Neutrophil (primary cell): ENCODE results near the gene ZNF629.

ENCODE experiments used
- H3K27ac ChIP-seq: fragments of 200-600 bp; sonication (generic); 2 replicates; pipeline ENCODE4 v1.5.1; 2016; ENCODE audit warnings: mild to moderate bottlenecking, moderate library complexity
- H3K27me3 ChIP-seq: fragments of 200-600 bp; sonication (generic); 2 replicates; pipeline ENCODE4 v1.6.0; 2016; ENCODE audit warnings: mild to moderate bottlenecking
- H3K36me3 ChIP-seq: fragments of 200-600 bp; sonication (generic); 2 replicates; pipeline ENCODE4 v1.5.1; 2017
- H3K4me1 ChIP-seq, 2 experiments: fragments of 200-600 bp in 1 of 2; sonication (generic) in 1 of 2; 1 replicate in 1 of 2; 2 replicates in 1 of 2; pipeline versions ENCODE4 v1.5.1 to v1.6.1; 2013 to 2016; ENCODE audit warnings: low read depth in 1 of 2, low read length in 1 of 2, mild to moderate bottlenecking in 1 of 2, moderate library complexity in 1 of 2; ENCODE audit not compliant: control insufficient read depth in 1 of 2, insufficient read depth in 1 of 2
- H3K4me3 ChIP-seq, 2 experiments: fragments of 200-600 bp in 1 of 2; sonication (generic) in 1 of 2; 1 replicate in 1 of 2; 2 replicates in 1 of 2; pipeline ENCODE4 v1.5.1; 2013 to 2016; ENCODE audit warnings: low read depth in 1 of 2, low read length in 1 of 2, mild to moderate bottlenecking in 1 of 2, moderate library complexity in 1 of 2
- H3K9me3 ChIP-seq: fragments of 200-600 bp; sonication (generic); 2 replicates; pipeline ENCODE4 v1.5.1; 2016
- TF ChIP-seq, protein P1 (sequence below): fragments of 200-600 bp; sonication (generic); IDR thresholded peaks from 2 replicates; pipeline ENCODE4 v1.5.1; 2016; ENCODE audit warnings: antibody characterized with exemption

ZNF629 gene

DNA sequence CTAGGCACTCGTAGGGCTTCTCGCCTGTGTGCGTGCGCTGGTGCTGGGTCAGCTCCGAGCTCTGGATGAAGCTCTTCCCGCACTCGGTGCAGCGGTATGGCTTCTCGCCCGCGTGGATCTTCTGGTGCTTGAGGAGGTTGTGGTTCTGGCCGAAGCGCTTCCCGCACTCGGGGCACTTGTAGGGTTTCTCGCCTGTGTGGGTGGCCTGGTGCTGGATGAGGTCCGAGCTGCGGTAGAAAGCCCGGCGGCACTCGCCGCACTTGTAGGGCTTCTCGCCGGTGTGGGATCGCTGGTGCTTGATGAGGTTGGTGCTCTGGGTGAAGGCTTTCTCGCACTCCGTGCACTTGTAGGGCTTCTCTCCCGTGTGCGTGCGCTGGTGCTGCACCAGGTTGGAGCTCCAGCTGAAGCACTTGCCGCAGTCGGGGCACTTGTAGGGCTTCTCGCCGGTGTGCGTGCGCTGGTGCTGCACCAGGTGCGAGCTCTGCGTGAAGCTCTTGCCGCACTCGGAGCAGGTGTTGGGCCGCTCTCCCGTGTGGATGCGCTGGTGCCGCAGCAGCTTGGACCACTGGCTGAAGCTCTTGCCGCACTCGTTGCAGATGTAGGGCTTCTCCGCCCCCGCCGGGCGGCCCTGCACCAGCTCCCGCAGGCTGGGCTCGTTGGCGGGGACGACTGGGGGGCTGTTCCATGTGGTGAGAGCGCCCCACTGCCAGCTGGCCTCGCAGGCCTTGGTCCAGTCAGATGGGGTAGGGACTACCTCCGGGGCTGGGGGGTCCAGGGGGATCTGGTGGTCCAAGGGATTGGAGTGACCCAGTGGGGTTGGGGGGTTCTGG is 3.5 kb downstream of the ZNF629 start:
- Histone ChIP-seq H3K27ac (no peak overlapping the region), H3K9me3 (no peaks in the 10 kb centered on the region), H3K36me3 (peaks cover 18% of the 10 kb centered on the region), H3K27me3 (no peaks in the 10 kb centered on the region), H3K4me1 (peaks cover 44 to 45% of the 10 kb centered on the region in 2 experiments), H3K4me3 (no peak overlapping the region)
- TF ChIP-seq, protein P1, sequence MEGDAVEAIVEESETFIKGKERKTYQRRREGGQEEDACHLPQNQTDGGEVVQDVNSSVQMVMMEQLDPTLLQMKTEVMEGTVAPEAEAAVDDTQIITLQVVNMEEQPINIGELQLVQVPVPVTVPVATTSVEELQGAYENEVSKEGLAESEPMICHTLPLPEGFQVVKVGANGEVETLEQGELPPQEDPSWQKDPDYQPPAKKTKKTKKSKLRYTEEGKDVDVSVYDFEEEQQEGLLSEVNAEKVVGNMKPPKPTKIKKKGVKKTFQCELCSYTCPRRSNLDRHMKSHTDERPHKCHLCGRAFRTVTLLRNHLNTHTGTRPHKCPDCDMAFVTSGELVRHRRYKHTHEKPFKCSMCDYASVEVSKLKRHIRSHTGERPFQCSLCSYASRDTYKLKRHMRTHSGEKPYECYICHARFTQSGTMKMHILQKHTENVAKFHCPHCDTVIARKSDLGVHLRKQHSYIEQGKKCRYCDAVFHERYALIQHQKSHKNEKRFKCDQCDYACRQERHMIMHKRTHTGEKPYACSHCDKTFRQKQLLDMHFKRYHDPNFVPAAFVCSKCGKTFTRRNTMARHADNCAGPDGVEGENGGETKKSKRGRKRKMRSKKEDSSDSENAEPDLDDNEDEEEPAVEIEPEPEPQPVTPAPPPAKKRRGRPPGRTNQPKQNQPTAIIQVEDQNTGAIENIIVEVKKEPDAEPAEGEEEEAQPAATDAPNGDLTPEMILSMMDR = no peak

DNA sequence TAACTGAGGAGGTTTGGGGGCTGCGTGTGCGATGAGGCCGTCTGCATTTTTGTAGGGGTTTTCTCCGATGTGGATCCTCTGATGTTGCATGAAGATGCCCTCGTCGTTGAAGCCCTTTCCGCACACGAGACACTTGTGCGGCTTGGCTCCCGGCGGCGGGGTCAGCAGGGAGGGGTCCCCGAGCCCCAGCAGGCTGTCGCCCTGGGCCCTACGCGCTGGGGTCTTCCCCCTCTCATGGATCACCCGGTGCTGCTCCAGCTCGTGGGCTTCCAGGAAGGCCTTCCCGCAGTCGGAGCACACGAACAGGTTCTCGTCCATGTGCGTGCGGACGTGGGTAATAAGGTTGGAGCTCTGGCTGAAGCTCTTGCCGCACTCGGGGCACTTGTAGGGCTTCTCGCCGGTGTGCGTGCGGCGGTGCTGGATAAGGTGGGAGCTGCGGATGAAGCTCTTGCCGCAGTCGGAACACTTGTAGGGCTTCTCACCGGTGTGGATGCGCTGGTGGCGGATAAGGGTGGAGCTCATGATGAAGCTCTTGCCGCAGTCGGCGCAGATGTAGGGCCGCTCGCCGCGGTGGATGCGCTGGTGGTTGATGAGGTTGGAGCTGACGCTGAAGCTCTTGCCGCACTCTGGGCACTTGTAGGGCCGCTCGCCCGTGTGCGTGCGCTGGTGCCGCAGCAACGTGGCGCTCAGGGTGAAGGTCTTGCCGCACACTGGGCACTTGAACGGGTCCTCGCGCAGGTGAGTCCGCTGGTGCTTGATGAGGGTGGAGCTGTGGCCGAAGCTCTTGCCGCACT is 4.3 kb downstream of the ZNF629 start:
- Histone ChIP-seq H3K4me3 (no peak overlapping the region), H3K27ac (no peak overlapping the region), H3K9me3 (no peaks in the 10 kb centered on the region), H3K36me3 (peaks cover 18% of the 10 kb centered on the region), H3K27me3 (no peaks in the 10 kb centered on the region), H3K4me1 (peaks cover 36% of the 10 kb centered on the region in 2 experiments)
- TF ChIP-seq, protein P1 = no peak

DNA sequence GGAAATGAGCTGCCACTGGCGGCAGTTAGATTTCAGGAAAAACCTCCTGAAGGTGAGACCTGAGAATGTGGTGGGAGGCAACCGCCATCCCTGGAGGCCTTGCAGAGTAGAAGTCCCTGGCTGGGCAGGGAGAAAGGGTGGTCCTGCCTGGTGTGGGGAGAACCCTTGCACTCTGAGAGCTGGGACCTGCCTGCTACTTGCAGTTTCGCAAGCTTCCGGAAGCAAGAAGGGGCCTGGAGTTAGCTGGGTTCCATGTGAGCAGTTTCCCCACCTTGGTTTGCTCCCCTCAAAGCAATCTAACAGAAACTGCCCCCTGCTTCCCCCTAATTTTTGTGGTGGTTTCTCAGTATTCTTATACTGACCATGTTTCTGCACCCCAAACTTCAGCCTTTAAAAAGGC is 6.5 kb downstream of the ZNF629 start:
- H3K36me3 ChIP-seq = peaks cover 18% of the 10 kb centered on the region
- H3K4me3 ChIP-seq = no peak overlapping the region
- H3K9me3 ChIP-seq = no peaks in the 10 kb centered on the region
- H3K27ac ChIP-seq = peak overlapping the region; percentile 61
- TF ChIP-seq, protein P1 = no peak
- H3K27me3 ChIP-seq = peaks cover 9% of the 10 kb centered on the region
- H3K4me1 ChIP-seq = peaks cover 32 to 34% of the 10 kb centered on the region in 2 experiments

DNA sequence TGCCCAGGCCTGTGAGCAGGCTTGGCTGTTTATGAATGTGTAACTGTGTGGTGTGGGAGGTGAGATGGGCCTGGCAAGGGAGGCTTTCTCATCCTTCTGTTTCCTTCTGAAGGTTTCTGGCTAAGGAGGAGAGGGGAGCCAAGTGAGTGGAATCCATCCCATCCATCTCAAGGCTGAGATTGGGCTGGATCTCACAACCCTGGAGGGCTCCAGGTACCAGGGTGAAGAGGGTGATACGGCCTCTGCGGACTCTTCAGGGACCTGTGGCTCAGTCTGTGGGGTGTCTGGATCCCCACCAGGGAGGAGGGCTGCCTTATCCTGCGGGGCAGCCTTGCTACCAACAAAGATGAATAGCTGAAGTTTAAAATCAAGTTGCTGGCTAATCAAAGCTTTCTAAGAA is 7.0 kb downstream of the ZNF629 start:
- TF ChIP-seq, protein P1 = no peak
- Histone ChIP-seq H3K36me3 (peaks cover 20% of the 10 kb centered on the region), H3K9me3 (no peaks in the 10 kb centered on the region), H3K4me3 (no peak overlapping the region), H3K4me1 (peaks cover 36 to 40% of the 10 kb centered on the region in 2 experiments), H3K27ac (peak overlapping the region; percentile 61), H3K27me3 (peaks cover 10% of the 10 kb centered on the region)

DNA sequence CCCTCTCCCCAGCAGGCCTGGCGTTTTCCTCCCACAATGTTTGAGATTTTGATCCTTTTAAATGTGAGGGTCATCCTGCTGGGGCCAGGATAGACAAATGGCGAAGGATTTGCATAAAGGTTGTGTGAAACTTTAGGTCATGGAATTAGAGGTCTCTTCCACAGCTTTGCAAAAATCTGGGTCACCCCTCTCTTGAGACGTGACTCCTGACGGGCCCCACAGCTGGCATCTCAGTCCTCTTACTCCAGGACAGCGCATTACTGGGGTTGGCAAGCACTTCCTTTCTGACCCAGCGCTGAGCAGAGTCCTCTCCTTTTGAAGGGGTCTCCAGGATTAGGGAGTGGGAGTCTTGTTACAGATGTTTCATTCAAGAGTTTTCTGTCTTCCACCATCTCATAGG is 7.4 kb downstream of the ZNF629 start:
- Histone ChIP-seq H3K27ac (peak overlapping the region; percentile 61), H3K4me3 (no peak overlapping the region), H3K36me3 (peaks cover 24% of the 10 kb centered on the region), H3K9me3 (no peaks in the 10 kb centered on the region), H3K4me1 (peaks cover 40 to 44% of the 10 kb centered on the region in 2 experiments), H3K27me3 (peaks cover 10% of the 10 kb centered on the region)
- TF ChIP-seq, protein P1 = no peak
